ENCODE results near the gene UBXN4. TPM values are rescaled to one million over a fixed set of nuclear protein-coding genes. Genes with fewer than 3 reads are reported as not detected.
"Not testable (repeated sequence)": the region's sequence is repeated elsewhere in the genome, so short reads cannot be mapped to it uniquely, and the experiment has no call there.

The UBXN4 gene
- total and polyA plus RNA-seq, 12 donors = 29.3 to 77.8 (median 63.1) TPM

DNA sequence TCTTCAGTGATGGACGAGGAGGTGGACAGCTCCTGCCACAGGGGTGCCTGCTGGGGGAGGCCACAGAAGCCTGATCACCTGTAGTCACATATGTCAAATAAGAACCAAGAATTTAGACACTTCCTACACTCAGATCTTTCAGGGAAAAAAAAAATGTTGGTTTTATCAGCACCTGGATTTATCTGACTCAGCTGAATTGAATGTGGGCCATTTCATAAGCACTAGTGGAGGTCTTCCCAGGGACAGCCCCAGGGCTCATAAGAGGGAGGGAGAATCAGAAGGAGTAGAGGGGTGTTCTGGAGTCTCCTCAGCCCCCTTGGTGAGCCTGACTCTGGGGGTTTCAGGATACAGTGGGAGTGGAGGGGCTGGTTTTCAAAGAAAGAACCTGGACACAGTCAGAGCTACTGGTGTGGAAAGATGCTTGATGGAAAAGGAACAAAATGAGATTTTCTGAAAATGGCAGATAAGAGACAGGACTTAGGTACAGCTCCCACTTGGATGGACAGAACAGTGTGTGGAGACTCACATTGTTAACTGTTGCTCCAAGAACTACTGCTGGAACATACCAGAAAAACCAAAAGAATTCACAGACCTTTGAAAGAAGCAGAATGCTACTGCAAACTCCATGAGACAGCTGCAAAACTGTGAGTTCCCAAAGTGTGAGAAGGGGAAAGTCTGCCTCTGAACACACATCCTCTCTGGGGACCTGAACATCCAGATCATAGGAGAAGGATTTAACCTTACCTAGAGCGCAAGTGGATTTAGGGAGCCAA lies 49.9 kb downstream of the UBXN4 start:
- no peak for TF ChIP-seq CTCF (IDR thresholded peaks at IDR 0.05)
- Histone ChIP-seq H3K9me3 (no peaks in the 10 kb centered on the region), H3K36me3 (peaks cover 0 to 12% (median 0%) of the 10 kb centered on the region in 9 donors), H3K4me1 (no peaks in the 10 kb centered on the region), H3K27me3 (no peaks in the 10 kb centered on the region), H3K4me3 (no peak overlapping the region), H3K27ac (no peak overlapping the region)
- no peak for DNase-seq
- no peak for ATAC-seq
- WGBS, 2 donors = 83 to 91% methylated on average over 2 of the region's 2 CpGs
- intact Hi-C loops (cut with DNase I) = no loop called here

- Histone ChIP-seq H3K27ac (no peak overlapping the region), H3K27me3 (no peaks in the 10 kb centered on the region), H3K4me1 (peaks cover 0 to 4% (median 2%) of the 10 kb centered on the region in 9 donors), H3K9me3 (no peaks in the 10 kb centered on the region), H3K4me3 (no peak overlapping the region), H3K36me3 (peaks cover 0 to 11% (median 0%) of the 10 kb centered on the region in 9 donors)
- intact Hi-C loops (cut with DNase I) = no loop called here
- no peak for TF ChIP-seq CTCF (IDR thresholded peaks at IDR 0.05)
- no peak for DNase-seq
- 79 to 87% methylated on average over 7 of the region's 7 CpGs for WGBS, 2 donors
- ATAC-seq = no peak
These were observed 50.9 kb downstream of the UBXN4 start for GRCh38 chr2:135792401-135793150.

- H3K4me3 ChIP-seq; H3K36me3 ChIP-seq; DNase-seq; H3K9me3 ChIP-seq; intact Hi-C loops (cut with DNase I); ATAC-seq; H3K27ac ChIP-seq; H3K27me3 ChIP-seq: not testable (repeated sequence)
- H3K4me1 ChIP-seq = peaks cover 0 to 15% (median 5%) of the 10 kb centered on the region in 9 donors
- 87 to 95% methylated on average over 4 of the region's 4 CpGs for WGBS, 2 donors
These were observed 54.0 kb downstream of the UBXN4 start for GRCh38 chr2:135795641-135796040.

GRCh38 chr2:135796606-135797005 lies 55.0 kb downstream of the UBXN4 start:
- Histone ChIP-seq H3K27me3 (no peaks in the 10 kb centered on the region), H3K9me3 (peaks cover 0 to 16% (median 0%) of the 10 kb centered on the region in 11 donors), H3K36me3 (no peaks in the 10 kb centered on the region), H3K4me1 (peaks cover 0 to 15% (median 5%) of the 10 kb centered on the region in 9 donors), H3K4me3 (no peak overlapping the region), H3K27ac (no peak overlapping the region)
- no peak for DNase-seq
- ATAC-seq = no peak
- WGBS, 2 donors = 96 to 98% methylated on average over 8 of the region's 8 CpGs
- no peak for TF ChIP-seq CTCF (IDR thresholded peaks at IDR 0.05)
- intact Hi-C loops (cut with DNase I) = no loop called here
